GM18505 (cell line): ENCODE data around the gene CYTH3.

ENCODE experiments used
- ATAC-seq: cut with Tn5 transposase; IDR thresholded peaks from one replicate; pipeline ENCODE4 v1.9.1; 2021; ENCODE audit not compliant: unreplicated experiment
- POLR2A ChIP-seq: IDR thresholded peaks from 4 replicates; pipeline ENCODE4 v1.6.1; 2011; ENCODE audit warnings: borderline replicate concordance; ENCODE audit not compliant: insufficient read depth, insufficient read length; ENCODE audit errors: extremely low read depth

CYTH3 gene

GRCh38 chr7:6172224-6172909 lies 100.1 kb downstream of the CYTH3 start:
- no peak for ATAC-seq
- TF ChIP-seq POLR2A, result no peak

- no peak for ATAC-seq
- TF ChIP-seq POLR2A, result no peak
Observed at GRCh38 chr7:6171532-6172223, 100.7 kb downstream of the CYTH3 start.

GRCh38 chr7:6170571-6171531 lies 101.6 kb downstream of the CYTH3 start:
- no peak for TF ChIP-seq POLR2A
- no peak for ATAC-seq

- no peak for TF ChIP-seq POLR2A
- no peak for ATAC-seq
Observed at GRCh38 chr7:6169805-6170520, 102.5 kb downstream of the CYTH3 start.

- no peak for ATAC-seq
- no peak for TF ChIP-seq POLR2A
Observed at GRCh38 chr7:6168477-6168868, 104.0 kb downstream of the CYTH3 start.

GRCh38 chr7:6167587-6168476 lies 104.6 kb downstream of the CYTH3 start:
- no peak for TF ChIP-seq POLR2A
- ATAC-seq, result no peak

- no peak for TF ChIP-seq POLR2A
- no peak for ATAC-seq
Observed at GRCh38 chr7:6167004-6167551, 105.3 kb downstream of the CYTH3 start.

- no peak for TF ChIP-seq POLR2A
- ATAC-seq, result no peak
Observed at GRCh38 chr7:6166443-6166891, 106.0 kb downstream of the CYTH3 start.

GRCh38 chr7:6165521-6166320 lies 106.7 kb downstream of the CYTH3 start:
- ATAC-seq, result no peak
- TF ChIP-seq POLR2A, result no peak

GRCh38 chr7:6165075-6165474 lies 107.3 kb downstream of the CYTH3 start:
- no peak for ATAC-seq
- TF ChIP-seq POLR2A, result no peak

GRCh38 chr7:6164491-6164890 lies 107.9 kb downstream of the CYTH3 start:
- no peak for TF ChIP-seq POLR2A
- no peak for ATAC-seq
